Right ventricle myocardium inferior (tissue), 1 donor: ENCODE data around the gene RBM26. TPM values are rescaled to one million over a fixed set of nuclear protein-coding genes. Genes with fewer than 3 reads are reported as not detected.

ENCODE experiments used
- ATAC-seq: fragments of 200-7000 bp; cut with Tn5 transposase; one replicate; pipeline ENCODE4 v1.9.1; 2020; ENCODE audit warnings: mild to moderate bottlenecking, moderate library complexity
- DNase-seq: peaks from one replicate; pipeline ENCODE4 v3.0.0; 2021; ENCODE audit errors: missing footprints
- intact Hi-C: fragments of 100-400 bp; cut with DNase I; formaldehyde crosslinking; loops from one replicate; pipeline ENCODE4 v1.11.0; 2022
- total RNA-seq: library from RNA; stranded (reverse); fragmentation: NEBNext Ultra II Directional; extraction: Animal tissue kit (Norgen Biotek cat#: 25700); gene quantifications from one replicate; pipeline ENCODE4 v1.2.1, GENCODE V29; 2021
- donor health status: DM: no; HTN: yes; CAD: no; lungs with severe emphysema.

Gene RBM26
- total RNA-seq, 1 donor from 2014 or later: 19.2 TPM

GRCh38 chr13:79393564-79394249 is 12.3 kb downstream of the RBM26 start:
- intact Hi-C loops: no loop called here
- ATAC-seq (no peak), DNase-seq (no peak)

- DNase-seq (no peak), ATAC-seq (no peak)
- intact Hi-C loops: no loop called here
Observed at GRCh38 chr13:79392882-79393563, 13.0 kb downstream of the RBM26 start.

GRCh38 chr13:79389026-79389425 is 17.0 kb downstream of the RBM26 start:
- ATAC-seq: no peak
- intact Hi-C loops: no loop called here
- DNase-seq: no peak

GRCh38 chr13:79387853-79388252 is 18.2 kb downstream of the RBM26 start:
- intact Hi-C loops: no loop called here
- no peak for ATAC-seq

DNA sequence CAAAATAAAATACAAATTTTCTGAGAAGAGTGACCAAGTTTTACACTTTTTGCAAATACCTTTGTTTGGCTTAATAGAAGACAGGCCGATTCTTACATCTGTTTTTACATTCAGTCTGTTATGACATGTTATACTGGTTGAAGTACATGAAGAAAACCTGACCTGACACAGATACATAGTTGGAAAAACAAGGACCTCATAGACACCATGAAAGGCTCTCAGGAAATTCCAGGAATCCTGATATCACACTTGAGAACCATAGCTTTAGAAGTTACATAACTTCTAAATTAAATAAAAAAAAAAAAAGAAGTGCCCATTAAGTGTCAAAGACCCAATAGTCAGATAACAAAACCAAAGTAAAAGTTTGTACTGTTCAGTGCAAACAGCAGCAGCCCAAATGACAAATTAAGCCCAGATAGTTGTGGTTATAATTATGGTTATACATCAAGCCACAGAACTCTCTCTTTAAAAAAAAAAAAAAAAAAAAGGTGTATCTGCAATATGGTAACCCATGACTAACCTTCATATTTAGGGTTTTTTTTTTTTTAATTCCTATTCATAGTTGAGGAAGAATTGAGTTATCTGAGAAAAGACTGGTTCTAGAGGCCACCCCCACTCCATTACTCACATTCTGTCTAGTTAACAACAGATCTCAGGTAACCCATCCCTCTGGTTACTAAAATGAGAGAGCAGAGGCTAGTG is 19.8 kb downstream of the RBM26 start:
- ATAC-seq: no peak
- intact Hi-C loops: no loop called here

More at GRCh38 chr13:79387853-79388252, 18.2 kb downstream of the RBM26 start:
- no peak for DNase-seq

DNA sequence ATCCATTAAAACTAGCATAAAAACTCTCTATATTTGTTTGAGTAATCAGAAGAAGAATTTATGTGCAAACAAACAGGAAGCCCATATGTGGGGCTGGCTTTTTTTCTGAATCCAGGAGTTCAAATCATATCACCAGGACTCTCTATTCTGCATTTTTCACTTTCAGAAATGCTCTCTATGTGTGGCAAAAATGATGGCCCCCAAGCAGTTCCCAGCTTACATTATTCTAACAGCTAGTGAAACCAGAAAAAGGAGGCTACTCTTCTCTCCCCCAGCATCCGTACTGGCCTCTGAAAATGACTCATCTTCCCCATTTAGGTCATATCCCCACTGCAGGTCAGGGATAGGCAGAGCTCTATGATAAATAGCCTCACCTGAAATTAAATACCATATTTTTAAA is 20.4 kb downstream of the RBM26 start:
- ATAC-seq (no peak), DNase-seq (no peak)
- intact Hi-C loops: no loop called here

More for the DNA sequence above, 19.8 kb downstream of the RBM26 start:
- no peak for DNase-seq

- DNase-seq: no peak
- no peak for ATAC-seq
- intact Hi-C loops: no loop called here
Observed at GRCh38 chr13:79384022-79384610, 21.9 kb downstream of the RBM26 start.

- ATAC-seq (no peak), DNase-seq (no peak)
- intact Hi-C loops: no loop called here
Observed at GRCh38 chr13:79382545-79383275, 23.3 kb downstream of the RBM26 start.

DNA sequence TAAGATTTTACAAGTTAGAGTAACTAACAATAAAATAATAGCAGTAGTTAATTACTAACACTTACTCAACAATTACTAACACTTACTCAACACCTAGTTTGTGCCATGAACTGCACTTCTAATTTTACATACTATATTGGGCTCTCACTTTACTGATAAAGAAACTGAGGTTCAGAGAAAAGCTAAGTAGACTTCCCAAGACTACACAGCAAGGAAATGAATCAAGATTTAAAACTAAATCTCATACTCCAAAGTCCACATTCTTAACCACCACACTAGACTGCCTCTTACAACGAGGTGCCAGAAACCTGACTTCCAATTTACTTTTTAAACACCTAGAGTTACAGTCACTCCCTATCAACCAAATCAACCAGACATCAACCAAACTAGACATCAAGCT is 25.1 kb downstream of the RBM26 start:
- ATAC-seq: no peak
- intact Hi-C loops: no loop called here
- no peak for DNase-seq

GRCh38 chr13:79379274-79379673 is 26.8 kb downstream of the RBM26 start:
- DNase-seq: no peak
- intact Hi-C loops: no loop called here
- ATAC-seq: no peak

- intact Hi-C loops: no loop called here
- no peak for DNase-seq
- ATAC-seq: no peak
Observed at GRCh38 chr13:79376843-79377242, 29.2 kb downstream of the RBM26 start.

DNA sequence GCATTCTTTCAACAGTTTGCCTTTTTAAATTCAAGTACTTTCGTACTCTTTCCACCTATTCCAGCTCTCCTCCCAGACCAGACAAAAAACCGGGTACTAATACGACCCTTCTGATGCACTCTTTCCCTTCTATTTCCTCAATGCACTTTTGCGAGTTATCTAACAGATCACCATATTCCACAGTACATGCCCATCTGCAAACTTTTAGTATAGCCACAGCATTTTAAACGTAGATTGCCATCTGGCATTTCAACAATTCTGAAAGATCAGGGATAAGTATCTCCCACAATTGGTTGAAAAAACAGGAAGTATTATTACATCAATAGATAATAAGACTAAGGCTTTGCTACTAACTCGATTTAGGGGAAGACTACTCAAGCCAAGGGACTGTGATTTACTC is 31.5 kb downstream of the RBM26 start:
- intact Hi-C loops: no loop called here
- DNase-seq (no peak), ATAC-seq (no peak)

GRCh38 chr13:79373916-79374315 is 32.1 kb downstream of the RBM26 start:
- no peak for DNase-seq
- intact Hi-C loops: no loop called here
- no peak for ATAC-seq

GRCh38 chr13:79369226-79369625 is 36.8 kb downstream of the RBM26 start:
- DNase-seq (no peak), ATAC-seq (no peak)
- intact Hi-C loops: no loop called here

DNA sequence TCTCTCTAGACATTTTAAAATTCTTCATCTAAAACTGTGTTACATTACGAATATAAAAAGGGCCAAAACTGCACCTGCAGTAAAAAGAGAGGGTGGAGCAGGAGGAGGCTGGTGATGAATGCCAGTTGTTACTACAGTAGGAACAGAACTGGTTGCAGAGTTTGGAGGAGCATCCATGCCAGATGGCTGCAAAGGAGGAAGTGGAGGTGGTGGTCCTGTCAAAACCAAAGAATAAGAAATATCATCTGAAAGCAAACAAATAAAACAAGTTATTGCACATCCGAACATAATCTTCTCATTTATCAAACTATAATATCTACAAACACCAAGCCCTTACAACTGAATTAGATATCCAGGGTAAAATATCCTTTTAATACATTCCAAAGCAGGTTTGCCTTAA is 40.1 kb downstream of the RBM26 start:
- intact Hi-C loops: no loop called here
- DNase-seq (no peak), ATAC-seq (no peak)

GRCh38 chr13:79361299-79361698 is 44.8 kb downstream of the RBM26 start:
- DNase-seq: no peak
- no peak for ATAC-seq
- intact Hi-C loops: no loop called here

DNA sequence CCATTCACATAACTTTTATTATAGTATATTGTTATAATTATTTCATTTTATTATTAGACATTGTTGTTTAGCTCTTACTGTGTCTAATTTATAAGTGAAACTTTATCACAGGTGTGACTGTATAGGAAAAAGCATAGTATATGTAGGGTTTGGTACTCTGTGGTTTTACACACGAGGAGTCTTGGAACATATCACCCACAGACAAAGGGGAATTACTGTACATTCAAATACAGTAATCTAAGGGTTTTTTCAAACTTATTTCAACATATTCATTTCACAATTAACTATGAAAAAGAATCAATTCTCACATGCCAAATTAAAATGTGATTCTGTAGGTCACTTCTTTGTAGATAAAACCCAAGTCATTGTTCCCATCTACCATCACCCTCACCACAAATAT is 46.0 kb downstream of the RBM26 start:
- no peak for DNase-seq
- intact Hi-C loops: no loop called here
- ATAC-seq: no peak

DNA sequence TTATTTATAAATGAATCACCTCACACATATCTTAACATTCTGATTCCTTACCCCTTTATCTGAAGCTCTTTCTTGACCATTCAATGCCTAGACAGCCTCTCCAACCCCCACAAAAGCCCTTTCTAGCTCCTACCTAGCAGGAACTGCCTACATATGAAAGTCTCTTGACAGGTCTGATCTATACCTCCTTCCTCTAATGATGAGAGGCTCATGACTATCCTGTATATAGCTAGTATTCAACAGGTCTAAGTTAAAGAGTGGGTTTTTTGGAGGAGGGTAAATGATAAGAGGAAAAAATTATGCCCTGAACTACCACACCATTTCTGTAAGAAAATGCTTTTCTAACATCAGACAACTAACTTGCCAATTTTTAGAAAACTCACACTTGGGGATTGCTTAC is 47.0 kb downstream of the RBM26 start:
- ATAC-seq (no peak), DNase-seq (no peak)
- intact Hi-C loops: no loop called here

DNA sequence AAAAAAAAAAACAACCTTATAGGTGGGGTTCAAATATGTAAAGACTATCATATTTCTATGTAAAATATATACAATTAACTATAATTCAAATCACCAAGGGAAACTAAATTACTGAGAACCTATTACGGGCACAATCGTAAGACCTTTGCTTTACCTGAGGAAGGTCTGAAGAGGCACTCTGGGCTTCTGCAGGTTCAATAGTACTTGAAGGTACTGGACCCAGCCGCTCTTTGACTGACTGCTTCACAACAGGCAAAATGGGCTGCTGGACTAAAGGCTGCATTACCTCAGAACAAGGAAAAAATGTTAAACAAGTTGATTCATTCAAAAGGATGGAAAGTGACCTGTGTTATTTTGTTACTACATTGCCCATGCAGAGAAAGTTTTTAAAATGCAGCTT is 51.8 kb downstream of the RBM26 start:
- ATAC-seq (no peak), DNase-seq (no peak)
- intact Hi-C loops: no loop called here
